Measurements from ENCODE around the gene MYRIP. TPM values are rescaled to one million over a fixed set of nuclear protein-coding genes. Genes with fewer than 3 reads are reported as not detected.

Gene MYRIP
- total and polyA plus RNA-seq, 5 donors from 2014 or later = not detected

- Histone ChIP-seq H3K27me3 (ENCODE audit: control insufficient read depth, insufficient read depth, low read length) (no peaks in the 10 kb centered on the region), H3K36me3 (ENCODE audit: control insufficient read depth, insufficient read depth, low read length) (no peaks in the 10 kb centered on the region), H3K4me1 (ENCODE audit: control insufficient read depth, insufficient read depth, low read length, poor library complexity, severe bottlenecking) (no peaks in the 10 kb centered on the region), H3K9me3 (ENCODE audit: control insufficient read depth in 2 of 2, low read length in 2 of 2) (no peaks in the 10 kb centered on the region), H3K27ac (ENCODE audit: insufficient read depth, low read length, poor library complexity, severe bottlenecking) (no peak overlapping the region), H3K4me3 (ENCODE audit: low read depth, low read length) (no peak overlapping the region)
- ATAC-seq (ENCODE audit: low read depth in 2 of 2) = no peak
- no peaks in the 10 kb centered on the region for H3K36me3 Mint-ChIP-seq
- DNase-seq = no peak
- peaks cover 0 to 2% (median 0%) of the 10 kb centered on the region in 7 donors for H3K9me3 Mint-ChIP-seq
- peaks cover 5% of the 10 kb centered on the region for H3K27me3 Mint-ChIP-seq
- H3K4me3 Mint-ChIP-seq = no peak overlapping the region
- no peak overlapping the region for H3K27ac Mint-ChIP-seq
- no peaks in the 10 kb centered on the region for H3K4me1 Mint-ChIP-seq
Observed at GRCh38 chr3:40247714-40248454, 438.5 kb downstream of the MYRIP start.

DNA sequence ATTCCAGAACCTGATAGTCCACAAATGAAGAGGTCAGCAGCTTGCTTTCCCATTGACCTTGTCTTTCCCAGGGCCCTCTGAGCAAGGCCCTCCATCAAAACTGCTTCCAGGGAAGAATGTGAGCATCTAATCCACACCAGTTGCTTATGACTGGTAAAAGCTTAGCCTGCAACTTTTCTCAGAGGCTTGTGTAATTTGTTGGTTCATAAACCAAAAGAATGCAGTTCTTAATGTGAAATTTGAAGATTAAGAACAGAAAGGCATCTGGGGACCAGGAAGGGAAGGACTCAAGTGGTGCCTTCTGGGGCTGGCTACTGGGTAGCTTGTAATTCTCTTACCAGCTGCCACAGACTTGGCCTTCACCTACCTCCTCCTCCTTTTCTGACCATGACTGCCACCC, 439.2 kb downstream of the MYRIP start:
- H3K27ac ChIP-seq (ENCODE audit: insufficient read depth, low read length, poor library complexity, severe bottlenecking) = no peak overlapping the region
- no peak overlapping the region for H3K4me3 ChIP-seq (ENCODE audit: low read depth, low read length)
- ATAC-seq (ENCODE audit: low read depth in 2 of 2) (no peak), DNase-seq (no peak)
- no peaks in the 10 kb centered on the region for H3K36me3 Mint-ChIP-seq
- no peaks in the 10 kb centered on the region for H3K4me1 Mint-ChIP-seq
- H3K36me3 ChIP-seq (ENCODE audit: control insufficient read depth, insufficient read depth, low read length) = no peaks in the 10 kb centered on the region
- H3K27me3 Mint-ChIP-seq = peaks cover 5% of the 10 kb centered on the region
- H3K4me3 Mint-ChIP-seq = no peak overlapping the region
- H3K4me1 ChIP-seq (ENCODE audit: control insufficient read depth, insufficient read depth, low read length, poor library complexity, severe bottlenecking) = no peaks in the 10 kb centered on the region
- no peaks in the 10 kb centered on the region for H3K27me3 ChIP-seq (ENCODE audit: control insufficient read depth, insufficient read depth, low read length)
- H3K27ac Mint-ChIP-seq = no peak overlapping the region
- no peaks in the 10 kb centered on the region for H3K9me3 ChIP-seq (ENCODE audit: control insufficient read depth in 2 of 2, low read length in 2 of 2)
- H3K9me3 Mint-ChIP-seq = peaks cover 0 to 2% (median 0%) of the 10 kb centered on the region in 7 donors

- H3K27ac ChIP-seq (ENCODE audit: insufficient read depth, low read length, poor library complexity, severe bottlenecking) = no peak overlapping the region
- H3K9me3 ChIP-seq (ENCODE audit: control insufficient read depth in 2 of 2, low read length in 2 of 2) = no peaks in the 10 kb centered on the region
- no peak for DNase-seq
- no peak overlapping the region for H3K4me3 ChIP-seq (ENCODE audit: low read depth, low read length)
- no peaks in the 10 kb centered on the region for H3K36me3 ChIP-seq (ENCODE audit: control insufficient read depth, insufficient read depth, low read length)
- Mint-ChIP-seq H3K27ac (no peak overlapping the region), H3K4me1 (peaks cover 0 to 3% (median 0%) of the 10 kb centered on the region in 4 donors), H3K4me3 (no peak overlapping the region), H3K27me3 (peaks cover 5% of the 10 kb centered on the region), H3K9me3 (peaks cover 0 to 2% (median 0%) of the 10 kb centered on the region in 7 donors), H3K36me3 (no peaks in the 10 kb centered on the region)
- ATAC-seq (ENCODE audit: low read depth in 2 of 2) = no peak
- H3K27me3 ChIP-seq (ENCODE audit: control insufficient read depth, insufficient read depth, low read length) = no peaks in the 10 kb centered on the region
- no peaks in the 10 kb centered on the region for H3K4me1 ChIP-seq (ENCODE audit: control insufficient read depth, insufficient read depth, low read length, poor library complexity, severe bottlenecking)
Observed at GRCh38 chr3:40249168-40249567, 439.8 kb downstream of the MYRIP start.

DNA sequence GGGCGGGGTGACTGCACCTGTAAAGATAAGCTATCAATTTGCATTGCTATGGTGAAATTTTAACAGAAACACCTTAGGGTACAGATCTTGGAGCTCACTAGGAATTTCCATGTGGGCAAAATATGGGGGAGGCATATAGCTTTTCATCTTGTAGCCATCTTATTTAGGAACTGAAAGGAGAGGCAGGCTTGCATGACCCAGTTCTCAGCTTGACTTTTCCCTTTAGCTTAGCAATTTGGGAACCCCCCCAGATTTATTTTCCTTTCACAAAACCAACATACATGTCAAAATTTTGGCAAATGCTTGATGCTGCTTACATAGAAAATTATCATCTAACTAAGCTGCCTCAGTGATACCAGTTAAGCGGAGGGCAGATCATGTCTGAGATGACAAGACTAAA, 445.1 kb downstream of the MYRIP start:
- DNase-seq (no peak), ATAC-seq (ENCODE audit: low read depth in 2 of 2) (no peak)
- no peaks in the 10 kb centered on the region for H3K9me3 Mint-ChIP-seq
- no peak overlapping the region for H3K27ac Mint-ChIP-seq
- no peaks in the 10 kb centered on the region for H3K4me1 ChIP-seq (ENCODE audit: control insufficient read depth, insufficient read depth, low read length, poor library complexity, severe bottlenecking)
- no peak overlapping the region for H3K27ac ChIP-seq (ENCODE audit: insufficient read depth, low read length, poor library complexity, severe bottlenecking)
- H3K36me3 Mint-ChIP-seq = no peaks in the 10 kb centered on the region
- H3K4me3 Mint-ChIP-seq = no peak overlapping the region
- H3K36me3 ChIP-seq (ENCODE audit: control insufficient read depth, insufficient read depth, low read length) = no peaks in the 10 kb centered on the region
- H3K9me3 ChIP-seq (ENCODE audit: control insufficient read depth in 2 of 2, low read length in 2 of 2) = no peaks in the 10 kb centered on the region
- no peaks in the 10 kb centered on the region for H3K27me3 Mint-ChIP-seq
- no peak overlapping the region for H3K4me3 ChIP-seq (ENCODE audit: low read depth, low read length)
- peaks cover 0 to 3% (median 0%) of the 10 kb centered on the region in 4 donors for H3K4me1 Mint-ChIP-seq
- no peaks in the 10 kb centered on the region for H3K27me3 ChIP-seq (ENCODE audit: control insufficient read depth, insufficient read depth, low read length)

DNA sequence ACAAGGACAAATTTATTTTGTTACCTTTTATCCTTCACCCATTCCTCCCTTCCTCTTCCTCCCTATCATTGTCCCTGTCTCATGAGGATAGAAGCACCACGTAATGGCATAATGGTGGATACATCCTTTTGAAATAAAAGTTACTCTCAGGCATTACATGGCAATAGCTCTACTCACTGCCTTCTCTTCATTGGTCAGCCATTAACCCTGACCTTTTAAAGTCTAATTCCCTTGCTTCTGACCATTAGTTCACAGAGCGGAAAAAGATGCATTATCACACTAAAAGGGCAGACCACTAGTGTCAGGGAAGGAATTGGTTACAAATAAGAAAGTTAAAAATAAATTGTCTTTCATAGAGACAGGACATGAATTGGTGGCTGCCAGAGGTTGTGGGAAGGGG, 445.5 kb downstream of the MYRIP start:
- Mint-ChIP-seq H3K4me3 (no peak overlapping the region), H3K36me3 (no peaks in the 10 kb centered on the region)

DNA sequence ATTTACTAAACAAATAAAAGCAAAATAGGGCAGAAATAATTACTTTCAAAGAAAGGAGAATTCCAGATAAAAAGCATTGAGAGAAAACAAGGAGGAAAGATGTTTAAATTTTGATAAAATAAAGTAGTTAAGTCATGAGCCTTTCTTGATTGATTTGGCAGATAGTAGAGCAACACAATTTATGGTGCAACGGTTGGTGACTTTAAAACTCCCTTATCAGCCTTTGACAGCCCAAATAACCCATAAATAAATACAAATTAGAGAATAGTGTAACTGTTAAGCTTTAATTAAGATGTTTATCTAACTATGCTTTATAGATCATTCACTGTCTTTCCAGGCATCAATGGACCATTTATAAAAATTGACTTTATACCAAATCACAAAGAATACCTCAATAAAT, 446.1 kb downstream of the MYRIP start:
- no peak for ATAC-seq (ENCODE audit: low read depth in 2 of 2)
- no peaks in the 10 kb centered on the region for H3K4me1 ChIP-seq (ENCODE audit: control insufficient read depth, insufficient read depth, low read length, poor library complexity, severe bottlenecking)
- no peaks in the 10 kb centered on the region for H3K27me3 ChIP-seq (ENCODE audit: control insufficient read depth, insufficient read depth, low read length)
- H3K4me3 ChIP-seq (ENCODE audit: low read depth, low read length) = no peak overlapping the region
- H3K4me3 Mint-ChIP-seq = no peak overlapping the region
- H3K27ac Mint-ChIP-seq = no peak overlapping the region
- no peaks in the 10 kb centered on the region for H3K9me3 ChIP-seq (ENCODE audit: control insufficient read depth in 2 of 2, low read length in 2 of 2)
- no peak overlapping the region for H3K27ac ChIP-seq (ENCODE audit: insufficient read depth, low read length, poor library complexity, severe bottlenecking)
- no peaks in the 10 kb centered on the region for H3K9me3 Mint-ChIP-seq
- no peaks in the 10 kb centered on the region for H3K27me3 Mint-ChIP-seq
- peaks cover 0 to 3% (median 0%) of the 10 kb centered on the region in 4 donors for H3K4me1 Mint-ChIP-seq
- no peaks in the 10 kb centered on the region for H3K36me3 ChIP-seq (ENCODE audit: control insufficient read depth, insufficient read depth, low read length)
- no peak for DNase-seq
- H3K36me3 Mint-ChIP-seq = no peaks in the 10 kb centered on the region

More for the DNA sequence above, 445.5 kb downstream of the MYRIP start:
- peaks cover 0 to 3% (median 0%) of the 10 kb centered on the region in 4 donors for H3K4me1 Mint-ChIP-seq
- no peaks in the 10 kb centered on the region for H3K27me3 Mint-ChIP-seq
- Histone ChIP-seq H3K9me3 (ENCODE audit: control insufficient read depth in 2 of 2, low read length in 2 of 2) (no peaks in the 10 kb centered on the region), H3K36me3 (ENCODE audit: control insufficient read depth, insufficient read depth, low read length) (no peaks in the 10 kb centered on the region), H3K4me3 (ENCODE audit: low read depth, low read length) (no peak overlapping the region), H3K27me3 (ENCODE audit: control insufficient read depth, insufficient read depth, low read length) (no peaks in the 10 kb centered on the region), H3K27ac (ENCODE audit: insufficient read depth, low read length, poor library complexity, severe bottlenecking) (no peak overlapping the region), H3K4me1 (ENCODE audit: control insufficient read depth, insufficient read depth, low read length, poor library complexity, severe bottlenecking) (no peaks in the 10 kb centered on the region)
- no peak for ATAC-seq (ENCODE audit: low read depth in 2 of 2)
- DNase-seq = no peak
- H3K9me3 Mint-ChIP-seq = no peaks in the 10 kb centered on the region
- no peak overlapping the region for H3K27ac Mint-ChIP-seq

GRCh38 chr3:40258064-40258463, 448.7 kb downstream of the MYRIP start:
- no peaks in the 10 kb centered on the region for H3K27me3 ChIP-seq (ENCODE audit: control insufficient read depth, insufficient read depth, low read length)
- H3K9me3 Mint-ChIP-seq = no peaks in the 10 kb centered on the region
- DNase-seq (no peak), ATAC-seq (ENCODE audit: low read depth in 2 of 2) (no peak)
- no peak overlapping the region for H3K27ac ChIP-seq (ENCODE audit: insufficient read depth, low read length, poor library complexity, severe bottlenecking)
- no peaks in the 10 kb centered on the region for H3K9me3 ChIP-seq (ENCODE audit: control insufficient read depth in 2 of 2, low read length in 2 of 2)
- no peak overlapping the region for H3K4me3 ChIP-seq (ENCODE audit: low read depth, low read length)
- H3K36me3 Mint-ChIP-seq = no peaks in the 10 kb centered on the region
- H3K4me3 Mint-ChIP-seq = no peak overlapping the region
- peaks cover 0 to 3% (median 0%) of the 10 kb centered on the region in 4 donors for H3K4me1 Mint-ChIP-seq
- no peaks in the 10 kb centered on the region for H3K36me3 ChIP-seq (ENCODE audit: control insufficient read depth, insufficient read depth, low read length)
- H3K4me1 ChIP-seq (ENCODE audit: control insufficient read depth, insufficient read depth, low read length, poor library complexity, severe bottlenecking) = no peaks in the 10 kb centered on the region
- H3K27me3 Mint-ChIP-seq = no peaks in the 10 kb centered on the region
- no peak overlapping the region for H3K27ac Mint-ChIP-seq

DNA sequence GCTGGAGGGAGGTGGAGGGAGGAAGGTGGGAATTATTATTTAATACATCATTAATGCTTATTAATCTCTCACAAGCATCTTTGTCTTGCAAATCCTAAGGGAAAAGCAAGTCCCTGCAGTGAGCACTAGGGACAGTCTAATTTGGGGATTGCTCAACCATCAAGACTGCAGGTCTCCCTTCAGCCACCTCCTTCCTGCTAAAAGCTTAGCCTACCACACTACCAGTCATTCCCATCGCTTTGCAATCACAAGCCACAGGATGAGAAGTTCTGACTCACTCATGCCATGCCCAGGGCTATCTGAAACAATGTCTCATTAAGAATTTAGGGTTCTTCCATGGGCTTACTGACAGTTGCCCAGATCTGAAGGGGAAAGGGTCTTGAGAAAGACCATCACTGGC, 449.1 kb downstream of the MYRIP start:
- ATAC-seq (ENCODE audit: low read depth in 2 of 2) (no peak), DNase-seq (no peak)
- Histone ChIP-seq H3K4me3 (ENCODE audit: low read depth, low read length) (no peak overlapping the region), H3K27me3 (ENCODE audit: control insufficient read depth, insufficient read depth, low read length) (no peaks in the 10 kb centered on the region), H3K4me1 (ENCODE audit: control insufficient read depth, insufficient read depth, low read length, poor library complexity, severe bottlenecking) (no peaks in the 10 kb centered on the region), H3K27ac (ENCODE audit: insufficient read depth, low read length, poor library complexity, severe bottlenecking) (no peak overlapping the region), H3K36me3 (ENCODE audit: control insufficient read depth, insufficient read depth, low read length) (no peaks in the 10 kb centered on the region), H3K9me3 (ENCODE audit: control insufficient read depth in 2 of 2, low read length in 2 of 2) (no peaks in the 10 kb centered on the region)
- no peak overlapping the region for H3K4me3 Mint-ChIP-seq
- no peaks in the 10 kb centered on the region for H3K9me3 Mint-ChIP-seq
- peaks cover 0 to 3% (median 0%) of the 10 kb centered on the region in 4 donors for H3K4me1 Mint-ChIP-seq
- no peak overlapping the region for H3K27ac Mint-ChIP-seq
- no peaks in the 10 kb centered on the region for H3K27me3 Mint-ChIP-seq
- no peaks in the 10 kb centered on the region for H3K36me3 Mint-ChIP-seq

All from CD4-positive, CD25-positive, alpha-beta regulatory T cell (primary cell).